Fibroblast of lung (primary cell): ENCODE results near the gene CFAP141. TPM values are rescaled to one million over a fixed set of nuclear protein-coding genes. Genes with fewer than 3 reads are reported as not detected.

ENCODE experiments used
- DNase-seq, 2 donors: peaks; one replicate each; pipeline versions ENCODE4 v3.0.0 to v3.0.0-alpha.2; 2010; ENCODE audit warnings: low read depth in 2 of 2
- H2AFZ ChIP-seq: 2 replicates; pipeline ENCODE4 v1.5.1; 2012; ENCODE audit warnings: low read length, control low read depth, inconsistent platforms
- H3K27ac ChIP-seq: 2 replicates; pipeline ENCODE4 v1.5.1; 2011; ENCODE audit warnings: low read length, control low read depth; ENCODE audit not compliant: insufficient read depth
- H3K27me3 ChIP-seq: 2 replicates; pipeline ENCODE4 v1.5.1; 2011; ENCODE audit warnings: mild to moderate bottlenecking, low read length; ENCODE audit not compliant: control insufficient read depth, insufficient read depth
- H3K36me3 ChIP-seq: 2 replicates; pipeline ENCODE4 v1.5.1; 2011; ENCODE audit warnings: low read length; ENCODE audit not compliant: control insufficient read depth, insufficient read depth
- H3K4me1 ChIP-seq: 2 replicates; pipeline ENCODE4 v1.5.1; 2011; ENCODE audit warnings: low read length; ENCODE audit not compliant: control insufficient read depth, insufficient read depth; ENCODE audit errors: extremely low read depth
- H3K4me2 ChIP-seq: 2 replicates; pipeline ENCODE4 v1.5.1; 2011; ENCODE audit warnings: low read length, control low read depth; ENCODE audit not compliant: insufficient read depth; ENCODE audit errors: extremely low read depth
- H3K4me3 ChIP-seq, 4 experiments: fragments of 200-600 bp in 1 of 4; sonication (generic) in 1 of 4; replicated peaks in 1 of 4; 2 replicates each; pipeline ENCODE4 v1.5.1; 2011 to 2016; ENCODE audit warnings: low read length in 4 of 4, low read depth in 3 of 4, mild to moderate bottlenecking in 3 of 4, control low read depth in 2 of 4, inconsistent platforms in 1 of 4, mixed read lengths in 1 of 4; ENCODE audit not compliant: insufficient read depth in 1 of 4; ENCODE audit errors: control extremely low read depth in 1 of 4
- H3K79me2 ChIP-seq: 2 replicates; pipeline ENCODE4 v1.5.1; 2012; ENCODE audit warnings: mild to moderate bottlenecking, low read length, inconsistent platforms; ENCODE audit not compliant: control insufficient read depth, insufficient read depth
- H3K9ac ChIP-seq: 2 replicates; pipeline ENCODE4 v1.5.1; 2011; ENCODE audit warnings: mild to moderate bottlenecking, low read length, control low read depth; ENCODE audit not compliant: insufficient read depth
- H3K9me3 ChIP-seq: 2 replicates; pipeline ENCODE4 v1.5.1; 2012; ENCODE audit warnings: low read depth, low read length; ENCODE audit not compliant: control insufficient read depth, insufficient read depth
- H4K20me1 ChIP-seq: 2 replicates; pipeline ENCODE4 v1.5.1; 2011; ENCODE audit warnings: low read length; ENCODE audit not compliant: control insufficient read depth, insufficient read depth; ENCODE audit errors: extremely low read depth
- EZH2 ChIP-seq: IDR thresholded peaks from 2 replicates; pipeline ENCODE4 v1.5.1; 2012; ENCODE audit warnings: low read length, control low read depth, mild to moderate bottlenecking; ENCODE audit errors: missing control alignments
- polyA plus RNA-seq, 2 donors: library from polyadenylated mRNA; depleted of rRNA in 1 of 2; stranded (reverse) in 1 of 2; unstranded in 1 of 2; fragments of >200 nt; gene quantifications; 2 replicates each; pipeline ENCODE4 v1.2.1, GENCODE V29; 2011 to 2012; ENCODE audit warnings: missing spikeins in 1 of 2
- total RNA-seq: library from RNA; depleted of rRNA; stranded (reverse); fragments of >200 nt; gene quantifications from 2 replicates; pipeline ENCODE4 v1.2.1, GENCODE V29; 2014
- TF ChIP-seq, protein P1 (sequence below), 2 donors: IDR thresholded peaks in 1 of 2; conservative IDR thresholded peaks in 1 of 2; 1 replicate in 1 of 2; 2 replicates in 1 of 2; pipeline ENCODE4 v1.5.1; 2011 to 2012; ENCODE audit warnings: low read length in 2 of 2, control low read depth in 1 of 2, inconsistent platforms in 1 of 2, low read depth in 1 of 2, mild to moderate bottlenecking in 1 of 2

CFAP141 gene
- total and polyA plus RNA-seq, 2 donors (not counting 1 experiment from before 2014, with no cell fraction given): not detected

DNA sequence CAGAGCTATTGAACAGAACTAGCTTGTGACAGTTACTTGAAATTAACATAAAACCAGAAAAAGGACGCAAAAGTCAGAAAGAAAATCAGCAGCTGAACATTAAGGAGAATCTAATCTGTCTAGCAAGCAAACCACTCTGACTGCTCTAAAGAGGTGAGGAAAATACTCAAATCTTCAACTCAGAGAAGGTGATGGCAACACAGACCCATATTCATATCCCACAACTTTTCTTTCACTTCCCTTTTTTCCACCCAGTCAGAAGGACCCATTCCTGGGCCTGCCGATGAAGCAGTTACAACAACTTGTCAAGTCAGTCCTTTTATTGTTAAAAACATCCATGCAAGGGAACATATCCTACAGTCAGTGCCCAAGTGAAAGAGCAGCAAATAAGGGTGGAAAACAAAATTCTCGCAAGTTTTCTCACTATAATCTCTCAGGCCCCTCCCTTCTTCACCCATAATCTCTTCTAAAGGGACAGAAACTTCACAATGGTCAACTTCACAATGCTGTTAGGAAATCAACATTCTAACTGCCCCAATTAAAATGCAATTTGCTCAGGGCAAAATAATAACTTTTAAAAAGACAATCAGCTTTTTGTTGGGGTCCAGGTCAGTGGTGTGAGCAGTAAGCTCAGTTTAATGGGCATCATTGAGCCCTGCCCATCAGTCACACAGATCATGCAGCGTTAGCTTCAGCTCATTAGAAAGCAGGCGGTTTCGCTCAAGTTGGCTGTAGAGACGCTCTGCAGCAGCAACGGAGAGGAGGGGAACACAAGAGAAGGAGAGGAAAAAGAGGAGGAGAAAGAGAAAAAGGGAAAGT is 47.6 kb downstream of the CFAP141 start:
- H3K79me2 ChIP-seq: peaks cover 7% of the 10 kb centered on the region
- H4K20me1 ChIP-seq: no peaks in the 10 kb centered on the region
- DNase-seq: no peak
- no peaks in the 10 kb centered on the region for H3K27me3 ChIP-seq
- TF ChIP-seq, protein P1, sequence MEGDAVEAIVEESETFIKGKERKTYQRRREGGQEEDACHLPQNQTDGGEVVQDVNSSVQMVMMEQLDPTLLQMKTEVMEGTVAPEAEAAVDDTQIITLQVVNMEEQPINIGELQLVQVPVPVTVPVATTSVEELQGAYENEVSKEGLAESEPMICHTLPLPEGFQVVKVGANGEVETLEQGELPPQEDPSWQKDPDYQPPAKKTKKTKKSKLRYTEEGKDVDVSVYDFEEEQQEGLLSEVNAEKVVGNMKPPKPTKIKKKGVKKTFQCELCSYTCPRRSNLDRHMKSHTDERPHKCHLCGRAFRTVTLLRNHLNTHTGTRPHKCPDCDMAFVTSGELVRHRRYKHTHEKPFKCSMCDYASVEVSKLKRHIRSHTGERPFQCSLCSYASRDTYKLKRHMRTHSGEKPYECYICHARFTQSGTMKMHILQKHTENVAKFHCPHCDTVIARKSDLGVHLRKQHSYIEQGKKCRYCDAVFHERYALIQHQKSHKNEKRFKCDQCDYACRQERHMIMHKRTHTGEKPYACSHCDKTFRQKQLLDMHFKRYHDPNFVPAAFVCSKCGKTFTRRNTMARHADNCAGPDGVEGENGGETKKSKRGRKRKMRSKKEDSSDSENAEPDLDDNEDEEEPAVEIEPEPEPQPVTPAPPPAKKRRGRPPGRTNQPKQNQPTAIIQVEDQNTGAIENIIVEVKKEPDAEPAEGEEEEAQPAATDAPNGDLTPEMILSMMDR (conservative IDR thresholded peaks at IDR 0.05 in 1 of 2, IDR thresholded peaks at IDR 0.05 in 1 of 2; ENCODE audit: low read depth in 1 of 2, low read length in 2 of 2): no peak
- TF ChIP-seq EZH2: no peak
- no peak overlapping the region for H2AFZ ChIP-seq
- H3K4me2 ChIP-seq: no peak overlapping the region
- H3K4me1 ChIP-seq: peaks cover 9% of the 10 kb centered on the region
- no peak overlapping the region for H3K9ac ChIP-seq
- no peak overlapping the region for H3K27ac ChIP-seq
- H3K36me3 ChIP-seq: peaks cover 8% of the 10 kb centered on the region
- no peaks in the 10 kb centered on the region for H3K9me3 ChIP-seq
- no peak overlapping the region for H3K4me3 ChIP-seq

DNA sequence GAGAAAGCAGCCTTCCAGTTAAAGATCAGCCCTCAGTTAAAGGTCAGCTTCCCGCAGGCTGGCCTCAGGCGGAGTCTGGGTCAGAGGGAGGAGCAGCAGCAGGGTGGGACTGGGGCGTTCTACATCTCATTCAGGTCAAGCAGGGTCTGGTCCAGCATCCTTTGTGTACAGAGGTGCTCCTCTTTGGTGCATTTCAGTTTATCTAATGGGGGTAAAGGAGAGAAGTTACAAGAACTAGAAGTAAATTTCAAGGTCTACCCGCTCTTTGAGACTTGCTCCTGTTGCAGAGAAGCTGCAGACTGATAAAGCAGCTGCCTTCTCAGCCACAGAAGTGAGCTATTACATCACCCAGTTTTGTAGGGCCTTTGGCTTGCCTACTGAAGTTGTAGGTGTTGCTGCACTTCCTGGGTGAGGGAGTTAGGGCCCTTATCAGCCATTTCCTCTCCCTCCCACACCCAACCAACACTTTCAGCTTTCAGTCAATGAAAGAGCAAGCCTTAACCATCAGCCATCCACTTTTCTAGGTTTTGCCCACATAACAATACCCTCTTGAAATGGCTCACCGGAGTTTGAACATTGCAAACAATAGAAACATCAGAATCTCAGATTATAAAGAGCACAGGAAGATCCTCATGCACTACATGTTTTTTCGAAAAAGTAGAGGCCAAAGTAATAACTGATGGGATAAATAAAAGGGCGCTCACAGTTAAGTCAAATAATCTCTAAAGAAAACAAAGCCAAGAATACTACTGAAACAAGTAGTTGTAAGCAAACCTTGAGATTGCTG is 48.4 kb downstream of the CFAP141 start:
- no peaks in the 10 kb centered on the region for H4K20me1 ChIP-seq
- H3K36me3 ChIP-seq: peaks cover 6% of the 10 kb centered on the region
- H3K4me2 ChIP-seq: no peak overlapping the region
- H3K27me3 ChIP-seq: no peaks in the 10 kb centered on the region
- H2AFZ ChIP-seq: no peak overlapping the region
- no peak overlapping the region for H3K9ac ChIP-seq
- H3K4me3 ChIP-seq: no peak overlapping the region
- no peak overlapping the region for H3K27ac ChIP-seq
- peak; percentile 21 to 70 for DNase-seq
- no peak for TF ChIP-seq EZH2
- TF ChIP-seq, protein P1 (conservative IDR thresholded peaks at IDR 0.05 in 1 of 2, IDR thresholded peaks at IDR 0.05 in 1 of 2; ENCODE audit: low read depth in 1 of 2, low read length in 2 of 2): no peak
- peaks cover 9% of the 10 kb centered on the region for H3K4me1 ChIP-seq
- peaks cover 7% of the 10 kb centered on the region for H3K79me2 ChIP-seq
- no peaks in the 10 kb centered on the region for H3K9me3 ChIP-seq

DNA sequence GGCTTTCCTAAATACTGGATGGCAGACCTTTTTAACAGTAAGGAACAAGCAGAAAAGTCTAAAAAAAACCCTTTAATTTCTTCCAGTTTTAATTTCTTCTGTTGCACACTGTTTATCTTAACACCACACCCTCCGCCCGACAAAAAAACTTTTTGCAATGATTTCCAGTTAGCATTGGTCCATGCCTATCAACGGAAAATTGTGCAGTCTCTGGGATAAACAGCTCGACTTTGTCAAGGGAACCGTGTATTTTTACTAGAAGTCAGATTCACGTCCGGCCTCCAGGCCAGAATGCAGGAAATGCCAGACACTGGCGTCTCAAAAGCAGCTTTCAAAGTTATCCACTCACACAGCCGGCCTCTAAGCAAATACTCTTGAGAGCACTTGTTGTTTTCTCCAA is 50.9 kb downstream of the CFAP141 start:
- Histone ChIP-seq H3K4me2 (no peak overlapping the region), H3K4me3 (peak overlapping the region in 1 of 4 experiments; percentile 2), H3K9me3 (no peaks in the 10 kb centered on the region), H3K36me3 (peaks cover 5% of the 10 kb centered on the region), H4K20me1 (no peaks in the 10 kb centered on the region), H3K79me2 (peaks cover 2% of the 10 kb centered on the region), H2AFZ (no peak overlapping the region), H3K27me3 (no peaks in the 10 kb centered on the region), H3K9ac (no peak overlapping the region), H3K27ac (peak overlapping the region; percentile 81), H3K4me1 (peaks cover 12% of the 10 kb centered on the region)
- DNase-seq: peak in 1 of 2 donors; percentile 82
- TF ChIP-seq EZH2: no peak
- TF ChIP-seq, protein P1 (conservative IDR thresholded peaks at IDR 0.05 in 1 of 2, IDR thresholded peaks at IDR 0.05 in 1 of 2; ENCODE audit: low read depth in 1 of 2, low read length in 2 of 2): no peak
